Measurements from ENCODE around the gene LGALS3. TPM values are rescaled to one million over a fixed set of nuclear protein-coding genes. Genes with fewer than 3 reads are reported as not detected.

LGALS3 gene
- total and polyA plus RNA-seq, 2 donors from 2014 or later: 235 to 241 TPM

DNA sequence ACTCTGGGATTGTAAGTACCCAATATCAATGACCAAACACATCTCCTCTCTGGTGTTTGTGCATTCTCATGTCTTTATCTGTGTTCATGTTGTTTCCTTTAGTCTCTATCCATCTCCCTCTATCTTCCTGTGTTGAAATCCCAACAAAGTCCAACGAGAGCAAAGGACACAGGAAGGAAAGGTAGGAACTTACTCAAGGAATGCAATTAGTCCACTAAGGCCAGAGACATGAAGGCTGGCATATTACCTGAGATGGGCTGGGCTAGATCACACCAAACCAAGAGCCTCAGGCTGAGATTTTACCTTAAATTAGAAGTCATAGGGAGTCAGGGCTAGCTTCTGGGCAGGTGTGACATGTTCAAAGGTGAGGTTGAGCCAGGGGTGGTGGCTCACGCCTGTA, 14.3 kb upstream of the LGALS3 start:
- Histone ChIP-seq H3K27ac (ENCODE audit: low read depth in 2 of 2, low read length in 2 of 2) (no peak overlapping the region), H3K4me3 (ENCODE audit: low read length in 3 of 3) (no peak overlapping the region), H3K9ac (ENCODE audit: low read length in 3 of 3) (no peak overlapping the region), H3K27me3 (ENCODE audit: control insufficient read depth, insufficient read depth, low read length) (no peaks in the 10 kb centered on the region), H3K9me3 (ENCODE audit: control insufficient read depth in 2 of 3, insufficient read depth in 1 of 3, low read length in 3 of 3) (no peaks in the 10 kb centered on the region), H3K4me1 (ENCODE audit: control insufficient read depth in 2 of 3, insufficient read depth in 2 of 3, low read depth in 1 of 3, low read length in 3 of 3) (peaks cover 0 to 18% (median 11%) of the 10 kb centered on the region in 3 donors), H3K36me3 (ENCODE audit: control insufficient read depth in 2 of 3, insufficient read depth in 3 of 3, low read length in 3 of 3) (no peaks in the 10 kb centered on the region)
- DNase-seq: no peak
- TF ChIP-seq, protein P1, sequence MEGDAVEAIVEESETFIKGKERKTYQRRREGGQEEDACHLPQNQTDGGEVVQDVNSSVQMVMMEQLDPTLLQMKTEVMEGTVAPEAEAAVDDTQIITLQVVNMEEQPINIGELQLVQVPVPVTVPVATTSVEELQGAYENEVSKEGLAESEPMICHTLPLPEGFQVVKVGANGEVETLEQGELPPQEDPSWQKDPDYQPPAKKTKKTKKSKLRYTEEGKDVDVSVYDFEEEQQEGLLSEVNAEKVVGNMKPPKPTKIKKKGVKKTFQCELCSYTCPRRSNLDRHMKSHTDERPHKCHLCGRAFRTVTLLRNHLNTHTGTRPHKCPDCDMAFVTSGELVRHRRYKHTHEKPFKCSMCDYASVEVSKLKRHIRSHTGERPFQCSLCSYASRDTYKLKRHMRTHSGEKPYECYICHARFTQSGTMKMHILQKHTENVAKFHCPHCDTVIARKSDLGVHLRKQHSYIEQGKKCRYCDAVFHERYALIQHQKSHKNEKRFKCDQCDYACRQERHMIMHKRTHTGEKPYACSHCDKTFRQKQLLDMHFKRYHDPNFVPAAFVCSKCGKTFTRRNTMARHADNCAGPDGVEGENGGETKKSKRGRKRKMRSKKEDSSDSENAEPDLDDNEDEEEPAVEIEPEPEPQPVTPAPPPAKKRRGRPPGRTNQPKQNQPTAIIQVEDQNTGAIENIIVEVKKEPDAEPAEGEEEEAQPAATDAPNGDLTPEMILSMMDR (IDR thresholded peaks at IDR 0.05; ENCODE audit: borderline replicate concordance, extremely low read depth, insufficient read depth): no peak
- no peak for FAIRE-seq
- intact Hi-C loops (cut with DNase I): no loop called here

DNA sequence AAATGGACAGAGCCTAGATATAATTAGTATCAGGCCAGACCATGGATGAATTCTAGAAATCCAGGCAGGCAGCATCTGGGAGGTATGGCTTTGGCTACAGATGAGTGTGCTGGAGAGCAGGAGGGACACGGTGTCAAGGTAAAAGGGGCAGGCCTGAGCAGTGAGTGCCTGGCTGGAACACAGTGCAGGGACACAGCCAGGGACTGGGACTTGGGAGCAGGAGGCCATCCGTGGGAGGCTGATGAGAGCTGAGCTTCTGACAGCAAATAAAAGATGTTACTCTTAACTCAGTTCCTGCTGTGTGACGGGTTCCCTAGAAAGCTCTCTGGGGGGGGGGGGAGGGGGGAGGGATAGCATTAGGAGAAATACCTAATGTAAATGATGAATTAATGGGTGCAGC, 13.6 kb upstream of the LGALS3 start:
- H3K4me1 ChIP-seq (ENCODE audit: control insufficient read depth in 2 of 3, insufficient read depth in 2 of 3, low read depth in 1 of 3, low read length in 3 of 3): peaks cover 0 to 18% (median 11%) of the 10 kb centered on the region in 3 donors
- no peak overlapping the region for H3K9ac ChIP-seq (ENCODE audit: low read length in 3 of 3)
- H3K27ac ChIP-seq (ENCODE audit: low read depth in 2 of 2, low read length in 2 of 2): no peak overlapping the region
- TF ChIP-seq, protein P1 (IDR thresholded peaks at IDR 0.05; ENCODE audit: borderline replicate concordance, extremely low read depth, insufficient read depth): no peak
- no peak for DNase-seq
- FAIRE-seq: no peak
- no peaks in the 10 kb centered on the region for H3K27me3 ChIP-seq (ENCODE audit: control insufficient read depth, insufficient read depth, low read length)
- no peaks in the 10 kb centered on the region for H3K36me3 ChIP-seq (ENCODE audit: control insufficient read depth in 2 of 3, insufficient read depth in 3 of 3, low read length in 3 of 3)
- intact Hi-C loops (cut with DNase I): no loop called here
- no peaks in the 10 kb centered on the region for H3K9me3 ChIP-seq (ENCODE audit: control insufficient read depth in 2 of 3, insufficient read depth in 1 of 3, low read length in 3 of 3)
- no peak overlapping the region for H3K4me3 ChIP-seq (ENCODE audit: low read length in 3 of 3)

DNA sequence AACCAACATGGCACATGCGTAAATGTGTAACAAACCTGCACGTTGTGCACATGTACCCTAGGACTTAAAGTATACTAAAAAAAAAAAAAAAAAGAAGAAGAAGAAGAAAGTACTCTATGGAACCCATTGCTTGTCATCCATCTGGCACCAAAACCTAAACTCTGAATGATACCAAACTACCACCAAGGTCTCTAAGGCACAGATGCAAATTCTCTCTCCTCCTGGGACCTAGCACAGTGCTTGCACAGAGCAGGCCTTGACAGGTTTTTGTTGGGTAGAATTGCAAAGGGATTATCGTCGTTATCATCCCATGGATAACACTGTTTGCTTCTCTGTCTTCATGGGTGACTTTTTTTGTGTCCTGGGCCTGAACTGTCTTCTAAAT, 13.2 kb upstream of the LGALS3 start:
- H3K27ac ChIP-seq (ENCODE audit: low read depth in 2 of 2, low read length in 2 of 2): peak overlapping the region in 1 of 2 donors; percentile 56
- TF ChIP-seq, protein P1 (IDR thresholded peaks at IDR 0.05; ENCODE audit: borderline replicate concordance, extremely low read depth, insufficient read depth): no peak
- H3K4me1 ChIP-seq (ENCODE audit: control insufficient read depth in 2 of 3, insufficient read depth in 2 of 3, low read depth in 1 of 3, low read length in 3 of 3): peaks cover 0 to 18% (median 11%) of the 10 kb centered on the region in 3 donors

More for the DNA sequence above, 13.2 kb upstream of the LGALS3 start:
- intact Hi-C loops (cut with DNase I): no loop called here
- Histone ChIP-seq H3K9me3 (ENCODE audit: control insufficient read depth in 2 of 3, insufficient read depth in 1 of 3, low read length in 3 of 3) (no peaks in the 10 kb centered on the region), H3K27me3 (ENCODE audit: control insufficient read depth, insufficient read depth, low read length) (no peaks in the 10 kb centered on the region), H3K4me3 (ENCODE audit: low read length in 3 of 3) (no peak overlapping the region), H3K9ac (ENCODE audit: low read length in 3 of 3) (no peak overlapping the region), H3K36me3 (ENCODE audit: control insufficient read depth in 2 of 3, insufficient read depth in 3 of 3, low read length in 3 of 3) (no peaks in the 10 kb centered on the region)
- DNase-seq: no peak
- no peak for FAIRE-seq
